GM18505 (cell line): Measurements from ENCODE around the gene OR2H1.

Experiments
- ATAC-seq: cut with Tn5 transposase; IDR thresholded peaks from one replicate; pipeline ENCODE4 v1.9.1; 2021; ENCODE audit not compliant: unreplicated experiment
- POLR2A ChIP-seq: IDR thresholded peaks from 4 replicates; pipeline ENCODE4 v1.6.1; 2011; ENCODE audit warnings: borderline replicate concordance; ENCODE audit not compliant: insufficient read depth, insufficient read length; ENCODE audit errors: extremely low read depth

Gene OR2H1

GRCh38 chr6:29462022-29462421, 5.1 kb downstream of the OR2H1 start:
- ATAC-seq, result no peak
- no peak for TF ChIP-seq POLR2A

- TF ChIP-seq POLR2A, result no peak
- no peak for ATAC-seq
These were observed 8.3 kb downstream of the OR2H1 start for GRCh38 chr6:29465279-29465678.

GRCh38 chr6:29465801-29466200, 8.8 kb downstream of the OR2H1 start:
- no peak for ATAC-seq
- TF ChIP-seq POLR2A, result no peak

GRCh38 chr6:29466241-29466640, 9.3 kb downstream of the OR2H1 start:
- TF ChIP-seq POLR2A, result no peak
- no peak for ATAC-seq

GRCh38 chr6:29474996-29475395, 18.0 kb downstream of the OR2H1 start:
- TF ChIP-seq POLR2A, result no peak
- no peak for ATAC-seq

- TF ChIP-seq POLR2A, result no peak
- no peak for ATAC-seq
These were observed 21.0 kb downstream of the OR2H1 start for GRCh38 chr6:29477923-29478450.

- no peak for TF ChIP-seq POLR2A
- no peak for ATAC-seq
These were observed 21.8 kb downstream of the OR2H1 start for GRCh38 chr6:29478740-29479139.

GRCh38 chr6:29479560-29479959, 22.6 kb downstream of the OR2H1 start:
- no peak for TF ChIP-seq POLR2A
- no peak for ATAC-seq

GRCh38 chr6:29483186-29483585, 26.2 kb downstream of the OR2H1 start:
- ATAC-seq, result no peak
- TF ChIP-seq POLR2A, result no peak

- no peak for ATAC-seq
- TF ChIP-seq POLR2A, result no peak
These were observed 26.8 kb downstream of the OR2H1 start for GRCh38 chr6:29483735-29484134.

GRCh38 chr6:29486577-29486976, 29.6 kb downstream of the OR2H1 start:
- ATAC-seq, result no peak
- no peak for TF ChIP-seq POLR2A

GRCh38 chr6:29487131-29487530, 30.2 kb downstream of the OR2H1 start:
- TF ChIP-seq POLR2A, result no peak
- no peak for ATAC-seq

- no peak for ATAC-seq
- no peak for TF ChIP-seq POLR2A
These were observed 30.7 kb downstream of the OR2H1 start, which contains the start of gene MAS1L for GRCh38 chr6:29487660-29488059. Gene MAS1L (minus strand): TSS chr6:29487956. CDS start chr6:29487902, 54 bp downstream.

GRCh38 chr6:29488874-29489273, 31.9 kb downstream of the OR2H1 start:
- ATAC-seq, result no peak

GRCh38 chr6:29489286-29489685, 32.3 kb downstream of the OR2H1 start:
- no peak for ATAC-seq
- no peak for TF ChIP-seq POLR2A

More at GRCh38 chr6:29488874-29489273, 31.9 kb downstream of the OR2H1 start:
- no peak for TF ChIP-seq POLR2A

- no peak for TF ChIP-seq POLR2A
These were observed 33.1 kb downstream of the OR2H1 start for GRCh38 chr6:29490055-29490454.

GRCh38 chr6:29490552-29490951, 33.6 kb downstream of the OR2H1 start:
- ATAC-seq, result no peak
- TF ChIP-seq POLR2A, result no peak

More at GRCh38 chr6:29490055-29490454, 33.1 kb downstream of the OR2H1 start:
- no peak for ATAC-seq
